Raji (cell line): ENCODE results near the gene CFTR.

Experiments
- POLR2A ChIP-seq: IDR thresholded peaks from 2 replicates; pipeline ENCODE4 v1.6.1; 2011; ENCODE audit warnings: low read depth, low read length, control low read depth; ENCODE audit not compliant: insufficient read depth

The CFTR gene

DNA sequence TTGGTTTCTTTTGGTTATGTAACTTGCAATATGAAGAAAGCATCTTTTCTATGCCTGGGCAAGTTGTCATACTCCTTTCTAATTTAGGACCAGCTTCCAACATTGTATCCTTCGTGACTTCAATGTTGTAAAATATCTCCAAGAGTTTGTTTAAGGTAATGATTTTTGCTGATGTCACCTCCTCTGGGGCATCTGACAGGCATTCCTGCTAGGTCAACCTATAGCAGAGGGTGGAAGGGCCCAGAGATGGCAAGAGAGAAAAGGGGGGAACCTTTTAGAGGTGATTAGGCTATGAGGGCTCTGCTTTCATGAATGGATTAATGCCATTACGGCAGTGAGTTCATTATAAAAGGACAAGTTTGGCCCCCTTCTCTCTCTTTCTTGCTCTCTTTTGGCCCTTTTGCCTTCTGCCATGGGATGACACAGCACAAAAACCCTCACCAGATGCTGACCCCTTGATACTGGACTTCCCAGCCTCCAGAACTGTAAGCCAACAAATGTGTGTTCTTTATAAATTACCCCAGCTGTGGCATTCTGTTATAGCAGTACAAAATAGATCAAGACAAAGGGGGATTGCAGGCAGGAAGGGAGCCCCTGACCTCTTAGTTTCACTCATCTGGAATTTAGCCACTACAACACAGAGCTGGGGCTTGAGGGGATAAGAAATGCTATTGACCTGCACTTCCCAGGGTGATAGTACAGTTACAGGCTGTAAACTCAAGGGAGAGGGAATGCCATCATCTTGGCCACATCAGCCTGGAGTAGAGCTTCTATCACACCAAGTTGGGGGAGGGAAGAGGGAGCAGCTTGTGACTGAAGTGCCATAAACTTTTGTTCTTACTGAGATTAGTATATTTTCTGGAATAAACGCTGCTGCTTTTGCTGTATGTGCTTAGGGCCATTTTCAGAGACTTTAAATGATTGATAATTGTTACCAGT is 195.9 kb downstream of the CFTR start:
- TF ChIP-seq POLR2A, result no peak

GRCh38 chr7:117679120-117679519 is 199.3 kb downstream of the CFTR start:
- TF ChIP-seq POLR2A, result no peak

GRCh38 chr7:117682681-117683385 is 203.0 kb downstream of the CFTR start:
- TF ChIP-seq POLR2A, result no peak

- TF ChIP-seq POLR2A, result no peak
Observed at GRCh38 chr7:117683430-117684175, 203.8 kb downstream of the CFTR start.

DNA sequence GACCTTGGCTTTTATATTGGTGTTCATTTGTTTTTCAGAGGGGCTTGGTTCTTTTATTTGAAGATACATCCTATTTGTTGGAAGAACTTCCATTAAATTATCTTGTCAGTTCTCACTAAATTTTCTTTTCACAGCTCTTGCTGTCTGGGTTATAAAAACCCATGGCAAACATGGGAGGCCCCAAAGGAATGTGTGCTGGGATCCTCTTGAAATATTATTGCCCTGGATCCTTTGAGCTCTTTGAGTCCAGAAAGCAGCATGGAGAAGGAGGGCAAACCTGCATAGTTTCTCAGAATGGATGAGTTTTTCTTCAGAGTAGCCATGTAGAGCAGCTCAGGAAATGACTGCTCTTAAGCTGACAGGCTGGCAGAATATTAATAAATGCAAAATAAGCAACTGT is 206.0 kb downstream of the CFTR start:
- TF ChIP-seq POLR2A, result no peak

DNA sequence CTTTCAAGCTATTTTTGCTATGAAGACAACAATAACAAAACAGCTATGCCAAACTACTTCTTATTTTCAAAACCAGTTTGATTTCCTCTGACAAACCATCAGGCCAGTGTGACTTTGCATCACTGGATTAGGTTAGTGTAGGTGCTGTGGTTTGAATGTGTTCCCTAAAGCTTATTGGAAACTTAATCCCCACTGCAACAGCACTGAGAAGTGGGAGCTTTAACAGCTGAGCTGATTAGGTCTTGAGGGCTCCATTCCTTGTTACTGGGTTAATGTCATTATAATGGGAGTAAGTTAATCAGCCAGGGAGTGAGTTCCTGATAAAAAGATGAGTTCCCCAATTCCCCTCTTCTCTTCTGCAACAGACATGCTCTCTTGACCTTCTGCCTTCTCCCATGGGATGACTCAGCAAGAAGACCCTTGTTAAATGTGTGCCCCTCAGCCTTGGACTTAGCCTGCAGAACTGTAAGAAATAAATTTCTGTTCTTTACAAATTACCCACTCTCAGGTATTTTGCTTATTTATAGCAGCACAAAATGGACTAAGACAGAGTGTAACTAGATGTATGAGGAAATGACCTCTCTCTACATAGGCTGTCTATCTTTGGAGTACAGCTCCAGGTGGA is 206.6 kb downstream of the CFTR start:
- TF ChIP-seq POLR2A, result no peak

GRCh38 chr7:117688126-117688525 is 208.3 kb downstream of the CFTR start:
- TF ChIP-seq POLR2A, result no peak

- no peak for TF ChIP-seq POLR2A
Observed at GRCh38 chr7:117689406-117689805, 209.6 kb downstream of the CFTR start.

DNA sequence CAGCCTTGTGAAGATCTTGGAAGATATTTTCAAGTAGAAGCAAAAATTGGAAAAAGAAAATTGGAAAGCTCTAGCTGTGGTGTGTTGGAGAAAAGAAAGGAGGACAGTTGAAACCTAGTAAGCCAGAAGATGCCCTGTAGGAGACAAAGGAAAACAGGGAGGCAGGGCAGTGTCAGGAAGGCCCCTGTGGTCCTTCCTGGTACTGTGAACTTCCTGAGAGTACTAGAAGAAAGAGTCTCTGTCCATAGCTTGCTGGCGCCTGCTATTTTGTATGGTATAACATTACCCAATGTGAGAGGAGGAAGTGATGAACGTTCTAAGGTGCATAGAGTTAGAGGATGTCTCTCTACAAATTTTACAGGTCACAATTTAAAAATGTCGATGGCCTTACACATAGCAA is 210.3 kb downstream of the CFTR start:
- TF ChIP-seq POLR2A, result no peak

DNA sequence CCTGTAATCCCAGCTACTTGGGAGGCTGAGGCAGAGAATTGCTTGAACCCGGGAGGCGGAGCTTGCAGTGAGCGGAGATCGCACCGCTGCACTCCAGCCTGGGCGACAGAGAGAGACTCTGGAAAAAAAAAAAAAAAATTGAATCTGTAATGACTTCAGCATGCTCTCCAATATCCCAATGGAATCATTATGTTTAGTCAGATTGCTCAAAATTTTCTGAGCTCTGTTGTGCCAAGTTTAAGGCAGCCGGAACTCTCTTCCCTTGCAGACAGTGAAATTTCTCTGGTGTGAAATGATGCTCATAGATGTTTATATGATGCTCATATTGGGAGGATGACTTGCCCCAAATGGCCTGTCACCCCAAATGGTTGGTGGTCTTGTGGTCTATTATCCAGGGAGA is 212.5 kb downstream of the CFTR start:
- no peak for TF ChIP-seq POLR2A

DNA sequence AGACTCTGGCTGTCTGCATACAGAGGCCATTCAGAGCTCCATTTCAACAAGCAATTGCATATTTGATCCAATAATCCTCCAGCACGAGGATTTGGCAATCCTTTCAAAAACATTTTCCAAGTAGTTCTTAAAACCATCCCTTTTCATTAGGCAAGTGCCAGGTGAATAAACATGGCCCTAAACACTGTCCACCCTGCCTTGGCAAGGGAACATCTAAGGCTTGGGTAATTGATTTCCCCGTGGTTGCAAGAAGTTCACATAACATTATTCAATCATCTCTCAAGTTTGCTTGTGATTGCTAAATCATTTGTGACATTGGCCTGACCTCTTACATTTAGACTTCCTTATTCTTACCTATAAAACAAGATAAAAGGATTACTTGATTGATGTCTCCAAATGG is 218.2 kb downstream of the CFTR start:
- no peak for TF ChIP-seq POLR2A

DNA sequence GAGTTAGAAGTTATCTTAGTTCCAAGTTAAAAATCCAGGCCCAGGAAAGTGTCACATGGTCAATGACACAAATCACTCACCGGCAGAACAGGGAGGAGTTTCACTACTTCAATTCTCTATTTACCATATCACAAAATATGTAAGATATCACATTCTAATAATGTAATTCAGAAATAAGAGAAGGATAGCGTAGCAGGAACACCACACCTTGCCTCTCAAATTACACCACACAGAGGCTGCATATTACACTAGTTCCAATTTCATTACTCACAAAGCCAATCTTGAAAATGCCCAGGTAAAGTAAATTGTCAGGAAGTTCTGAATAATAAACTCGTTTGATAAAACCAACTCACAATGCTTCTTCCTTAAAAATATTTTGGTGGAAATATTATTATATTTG is 224.2 kb downstream of the CFTR start:
- TF ChIP-seq POLR2A, result no peak

DNA sequence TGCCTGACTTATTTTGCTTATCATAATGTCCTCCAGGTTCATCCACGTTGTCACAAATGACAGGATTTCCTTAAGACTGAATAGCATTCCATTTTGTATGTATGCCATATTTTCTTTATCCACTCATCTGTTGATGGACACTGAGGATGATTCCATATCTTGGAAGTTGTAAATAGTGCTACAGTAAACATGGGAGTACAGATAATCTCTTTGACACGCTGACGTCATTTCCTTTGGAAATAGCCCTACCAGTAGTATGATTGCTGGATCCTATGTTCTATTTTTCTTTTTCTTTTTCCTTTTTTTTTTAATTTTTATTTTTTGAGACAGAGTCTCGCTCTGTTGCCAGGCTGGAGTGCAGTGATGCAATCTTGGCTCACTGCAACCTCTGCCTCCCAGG is 225.8 kb downstream of the CFTR start:
- no peak for TF ChIP-seq POLR2A

GRCh38 chr7:117706210-117706609 is 226.4 kb downstream of the CFTR start:
- TF ChIP-seq POLR2A, result no peak

DNA sequence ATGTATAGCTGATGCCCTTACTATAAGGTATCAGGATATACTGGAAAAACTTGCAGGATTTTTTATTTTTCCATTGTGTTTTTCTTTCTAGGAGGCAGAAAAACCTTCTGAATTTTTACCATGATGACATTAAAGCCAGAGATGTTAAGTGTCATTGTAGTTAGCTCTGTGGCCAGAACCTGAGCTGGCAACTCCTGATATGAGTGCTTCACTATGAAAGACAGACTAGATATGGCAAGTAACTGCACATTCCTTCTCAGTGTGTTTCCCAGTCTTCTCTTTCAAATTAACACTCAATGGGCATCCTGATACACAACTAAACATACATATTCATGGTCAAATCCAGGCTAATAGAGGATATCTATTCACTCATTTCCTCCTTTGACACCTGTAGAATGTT is 227.3 kb downstream of the CFTR start:
- no peak for TF ChIP-seq POLR2A
